OCI-LY7 (cell line): Measurements from ENCODE around the gene ZBTB40. TPM values are rescaled to one million over a fixed set of nuclear protein-coding genes. Genes with fewer than 3 reads are reported as not detected.

Source experiments
- BruUV-seq: library from RNA; stranded (reverse); fragments of 400-500 nt; replicated peaks from 2 replicates; lab custom pipeline; 2021; lab: Mats Ljungman, UMichigan
- CTCF ChIA-PET: fragments of 300-600 bp; sonication (Branson Sonifier 250); formaldehyde crosslinking; loops from one replicate; lab custom pipeline; 2022; ENCODE audit warnings: antibody characterized with exemption; ENCODE audit not compliant: unreplicated experiment; lab: Charles Lee
- POLR2A ChIA-PET: fragments of 300-600 bp; sonication (Branson Sonifier 250); formaldehyde crosslinking; loops from one replicate; lab custom pipeline; 2022; ENCODE audit warnings: antibody characterized with exemption; lab: Charles Lee
- DNase-seq: peaks from one replicate; pipeline ENCODE4 v3.0.0-alpha.2; 2015; ENCODE audit warnings: low spot score
- H2AFZ ChIP-seq: fragments of 200-600 bp; sonication (generic), shearing (Covaris generic); 2 replicates; pipeline ENCODE4 v1.6.1; 2014; ENCODE audit warnings: mild to moderate bottlenecking, antibody characterized with exemption, low read length, moderate library complexity
- H3K27ac ChIP-seq: fragments of 200-600 bp; sonication (generic); 2 replicates; pipeline ENCODE4 v1.5.1; 2014; ENCODE audit warnings: mixed run types, low read depth, mild to moderate bottlenecking, moderate library complexity, low read length, inconsistent platforms; ENCODE audit not compliant: poor library complexity, severe bottlenecking
- H3K36me3 ChIP-seq: fragments of 200-600 bp; sonication (generic); 2 replicates; pipeline ENCODE4 v1.6.1; 2014; ENCODE audit warnings: mild to moderate bottlenecking, antibody characterized with exemption, low read length, moderate library complexity, mixed read lengths; ENCODE audit not compliant: insufficient read depth
- H3K4me1 ChIP-seq: fragments of 200-600 bp; sonication (generic); 2 replicates; pipeline ENCODE4 v1.5.1; 2014; ENCODE audit warnings: mild to moderate bottlenecking, low read length; ENCODE audit not compliant: insufficient read depth, poor library complexity, severe bottlenecking
- H3K4me2 ChIP-seq: fragments of 200-600 bp; sonication (generic); 2 replicates; pipeline ENCODE4 v1.6.1; 2014; ENCODE audit warnings: mild to moderate bottlenecking, low read length
- H3K4me3 ChIP-seq: fragments of 200-600 bp; sonication (generic); 2 replicates; pipeline ENCODE4 v1.5.1; 2014; ENCODE audit warnings: mild to moderate bottlenecking, low read depth, low read length; ENCODE audit not compliant: poor library complexity, severe bottlenecking
- H3K79me2 ChIP-seq: fragments of 200-600 bp; sonication (generic); 2 replicates; pipeline ENCODE4 v1.6.1; 2016; ENCODE audit warnings: low read depth, mild to moderate bottlenecking, low read length, moderate library complexity, mixed read lengths; ENCODE audit not compliant: insufficient read depth
- H3K9me2 ChIP-seq: fragments of 200-600 bp; sonication (generic); 2 replicates; pipeline ENCODE4 v1.6.1; 2016; ENCODE audit warnings: mild to moderate bottlenecking, low read length, mixed read lengths; ENCODE audit not compliant: insufficient read depth
- H3K9me3 ChIP-seq: fragments of 200-600 bp; sonication (generic); 2 replicates; pipeline ENCODE4 v1.6.1; 2014; ENCODE audit warnings: mild to moderate bottlenecking, mixed run types, low read length, mixed read lengths
- H4K20me1 ChIP-seq: fragments of 200-600 bp; sonication (generic); 2 replicates; pipeline ENCODE4 v1.6.1; 2014; ENCODE audit warnings: mild to moderate bottlenecking, antibody characterized with exemption, low read length, moderate library complexity, mixed read lengths; ENCODE audit not compliant: insufficient read depth
- CTCF ChIP-seq: fragments of 200-600 bp; sonication (generic); conservative IDR thresholded peaks from 2 replicates; pipeline ENCODE4 v1.5.1; 2014; ENCODE audit warnings: mild to moderate bottlenecking, antibody characterized with exemption, low read length, moderate library complexity, mixed read lengths
- EZH2phosphoT487 ChIP-seq: fragments of 200-600 bp; sonication (generic); IDR thresholded peaks from 2 replicates; pipeline ENCODE4 v1.6.1; 2018; ENCODE audit warnings: low read depth, borderline replicate concordance, mild to moderate bottlenecking, mixed run types, antibody characterized with exemption, low read length, moderate library complexity, mixed read lengths
- intact Hi-C: fragments of 100-400 bp; cut with micrococcal nuclease; formaldehyde crosslinking; loops from one replicate; pipeline ENCODE4 v1.10.0; 2022; ENCODE audit not compliant: unreplicated experiment
- total RNA-seq, 2 experiments: library from RNA; depleted of rRNA in 1 of 2; stranded (reverse); fragments of >200 nt in 1 of 2; shearing (Covaris generic) in 1 of 2; gene quantifications; 2 replicates each; pipeline ENCODE4 v1.2.3, GENCODE V29; 2014 to 2022

The ZBTB40 gene
- total RNA-seq, 2 experiments from 2014 or later: 16.6 to 17.3 TPM

GRCh38 chr1:22502202-22502601 is 50.6 kb downstream of the ZBTB40 start:
- Histone ChIP-seq H4K20me1 (no peaks in the 10 kb centered on the region), H3K36me3 (peaks cover 15% of the 10 kb centered on the region; the same call in 1 of the 2 replicates), H3K9me3 (no peaks in the 10 kb centered on the region), H3K9me2 (no peaks in the 10 kb centered on the region), H3K27ac (no peak overlapping the region), H3K4me1 (no peaks in the 10 kb centered on the region), H3K4me2 (no peak overlapping the region), H3K4me3 (no peak overlapping the region), H3K79me2 (no peaks in the 10 kb centered on the region), H2AFZ (no peak overlapping the region)
- intact Hi-C loops: no loop called here
- POLR2A ChIA-PET: no interaction called here
- no peak for DNase-seq
- TF ChIP-seq CTCF (no peak), EZH2phosphoT487 (no peak)
- CTCF ChIA-PET: no interaction called here
- BruUV-seq: no TSS peak

GRCh38 chr1:22503721-22504410 is 52.2 kb downstream of the ZBTB40 start:
- H3K27ac ChIP-seq: no peak overlapping the region
- no TSS peak for BruUV-seq
- ChIA-PET CTCF (no interaction called here), POLR2A (interaction anchor here (1.2 to 1.8 kb wide), 3 partner anchors 9 to 31 kb away, joined by 3 to 6 read pairs (median 3); no protein-coding TSS in a partner anchor)
- peaks cover 31% of the 10 kb centered on the region for H3K36me3 ChIP-seq
- intact Hi-C loops: no loop called here
- no peaks in the 10 kb centered on the region for H3K9me2 ChIP-seq
- H2AFZ ChIP-seq: no peak overlapping the region
- TF ChIP-seq EZH2phosphoT487: no peak
- TF ChIP-seq CTCF: no peak
- no peak for DNase-seq
- H3K79me2 ChIP-seq: no peaks in the 10 kb centered on the region
- H3K9me3 ChIP-seq: no peaks in the 10 kb centered on the region
- H3K4me1 ChIP-seq: no peaks in the 10 kb centered on the region
- no peaks in the 10 kb centered on the region for H4K20me1 ChIP-seq
- H3K4me2 ChIP-seq: no peak overlapping the region
- H3K4me3 ChIP-seq: no peak overlapping the region

- no peak overlapping the region for H3K27ac ChIP-seq
- TF ChIP-seq CTCF (no peak), EZH2phosphoT487 (no peak)
- H2AFZ ChIP-seq: no peak overlapping the region
- H3K4me2 ChIP-seq: no peak overlapping the region
- no peaks in the 10 kb centered on the region for H3K9me2 ChIP-seq
- no peaks in the 10 kb centered on the region for H4K20me1 ChIP-seq
- ChIA-PET CTCF (no interaction called here), POLR2A (no interaction called here)
- no peak overlapping the region for H3K4me3 ChIP-seq
- H3K4me1 ChIP-seq: no peaks in the 10 kb centered on the region
- no peaks in the 10 kb centered on the region for H3K9me3 ChIP-seq
- DNase-seq: no peak
- intact Hi-C loops: no loop called here
- H3K36me3 ChIP-seq: peaks cover 53% of the 10 kb centered on the region
- no peaks in the 10 kb centered on the region for H3K79me2 ChIP-seq
- no TSS peak for BruUV-seq
Measured at GRCh38 chr1:22506130-22506692, 54.6 kb downstream of the ZBTB40 start.
